Endothelial cell of umbilical vein (primary cell): ENCODE results near the gene TAS1R2.
A peak's percentile ranks its signal among the peaks of the same experiment; 100 is the strongest.

ENCODE experiments used
- EZH2 ChIP-seq: IDR thresholded peaks from 2 replicates; pipeline ENCODE4 v1.6.1; 2012; ENCODE audit warnings: borderline replicate concordance, low read depth, mild to moderate bottlenecking, moderate library complexity, low read length, inconsistent platforms; ENCODE audit not compliant: severe bottlenecking
- GATA2 ChIP-seq: IDR thresholded peaks from 2 replicates; pipeline ENCODE4 v1.7.0; 2011; ENCODE audit warnings: low read depth, mild to moderate bottlenecking, moderate library complexity, mixed read lengths, low read length; ENCODE audit not compliant: insufficient read length, insufficient read depth
- MYC ChIP-seq: IDR thresholded peaks from one replicate; pipeline ENCODE4 v1.6.1; 2011; ENCODE audit warnings: mild to moderate bottlenecking, low read depth, low read length
- POLR2A ChIP-seq: IDR thresholded peaks from 2 replicates; pipeline ENCODE4 v1.6.1; 2012; ENCODE audit warnings: low read depth, mild to moderate bottlenecking, control low read depth, low read length
- POLR2AphosphoS5 ChIP-seq: IDR thresholded peaks from 2 replicates; pipeline ENCODE4 v1.6.1; 2012; ENCODE audit warnings: low read depth, mild to moderate bottlenecking, control low read depth, low read length, moderate library complexity; ENCODE audit not compliant: insufficient read depth
- TF ChIP-seq, protein P1 (sequence below), 2 donors: IDR thresholded peaks; 1 replicate in 1 of 2; 2 replicates in 1 of 2; pipeline ENCODE4 v1.5.1; 2011; ENCODE audit warnings: low read length in 2 of 2, mild to moderate bottlenecking in 2 of 2, moderate library complexity in 2 of 2, control low read depth in 1 of 2, inconsistent platforms in 1 of 2, low read depth in 1 of 2; ENCODE audit not compliant: insufficient read depth in 1 of 2; ENCODE audit errors: extremely low read depth in 1 of 2
- TF ChIP-seq, protein P2 (sequence below): IDR thresholded peaks from 2 replicates; pipeline ENCODE4 v1.6.1; 2011; ENCODE audit not compliant: insufficient read depth, insufficient read length

DNA sequence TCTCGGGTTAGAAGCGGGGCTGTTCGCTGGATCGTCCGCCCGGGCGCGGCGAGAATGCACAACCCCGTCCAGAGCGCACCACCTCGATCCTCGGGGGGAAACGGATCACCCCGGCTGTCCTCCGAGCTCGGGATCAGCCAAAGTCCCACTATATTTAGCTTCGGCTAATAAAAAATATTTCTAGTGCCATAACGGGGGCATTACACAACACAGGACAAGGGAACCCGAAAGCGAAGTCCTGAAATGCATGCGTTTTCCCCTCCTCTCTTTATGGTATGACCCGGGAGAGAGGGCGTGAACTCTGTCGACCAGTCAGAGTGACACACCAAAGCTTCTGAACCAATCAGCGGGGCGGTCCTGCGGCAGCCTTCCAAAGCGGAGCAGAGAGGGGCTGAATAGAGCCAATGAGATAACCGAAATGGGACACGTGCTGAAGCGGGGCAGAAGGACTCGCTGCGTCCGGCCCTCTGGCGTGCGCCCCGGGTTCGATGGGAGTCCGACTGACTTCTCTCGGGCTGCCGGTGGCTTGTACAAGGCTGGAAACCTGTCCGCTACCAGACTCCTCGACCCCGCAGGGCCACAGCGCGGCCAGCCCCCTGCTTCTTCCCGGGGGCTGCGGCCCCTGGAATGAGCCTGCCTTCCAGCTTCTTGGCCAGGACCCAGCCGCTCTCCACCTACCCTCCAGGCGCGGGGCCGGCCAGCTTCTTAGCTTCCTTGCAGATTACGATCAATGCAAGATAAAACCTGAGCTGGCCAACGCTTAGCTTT is 43.2 kb upstream of the TAS1R2 start, which contains the start of gene ALDH4A1:
- TF ChIP-seq EZH2 (no peak), POLR2A (peak; percentile 49), MYC (no peak), POLR2AphosphoS5 (peak; percentile 42), GATA2 (peak; percentile 61)
- TF ChIP-seq, protein P1, sequence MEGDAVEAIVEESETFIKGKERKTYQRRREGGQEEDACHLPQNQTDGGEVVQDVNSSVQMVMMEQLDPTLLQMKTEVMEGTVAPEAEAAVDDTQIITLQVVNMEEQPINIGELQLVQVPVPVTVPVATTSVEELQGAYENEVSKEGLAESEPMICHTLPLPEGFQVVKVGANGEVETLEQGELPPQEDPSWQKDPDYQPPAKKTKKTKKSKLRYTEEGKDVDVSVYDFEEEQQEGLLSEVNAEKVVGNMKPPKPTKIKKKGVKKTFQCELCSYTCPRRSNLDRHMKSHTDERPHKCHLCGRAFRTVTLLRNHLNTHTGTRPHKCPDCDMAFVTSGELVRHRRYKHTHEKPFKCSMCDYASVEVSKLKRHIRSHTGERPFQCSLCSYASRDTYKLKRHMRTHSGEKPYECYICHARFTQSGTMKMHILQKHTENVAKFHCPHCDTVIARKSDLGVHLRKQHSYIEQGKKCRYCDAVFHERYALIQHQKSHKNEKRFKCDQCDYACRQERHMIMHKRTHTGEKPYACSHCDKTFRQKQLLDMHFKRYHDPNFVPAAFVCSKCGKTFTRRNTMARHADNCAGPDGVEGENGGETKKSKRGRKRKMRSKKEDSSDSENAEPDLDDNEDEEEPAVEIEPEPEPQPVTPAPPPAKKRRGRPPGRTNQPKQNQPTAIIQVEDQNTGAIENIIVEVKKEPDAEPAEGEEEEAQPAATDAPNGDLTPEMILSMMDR (IDR thresholded peaks at IDR 0.05; ENCODE audit: extremely low read depth in 1 of 2, insufficient read depth in 1 of 2, low read depth in 1 of 2, low read length in 2 of 2): peak in 1 of 2 donors; percentile 0
- TF ChIP-seq, protein P2, sequence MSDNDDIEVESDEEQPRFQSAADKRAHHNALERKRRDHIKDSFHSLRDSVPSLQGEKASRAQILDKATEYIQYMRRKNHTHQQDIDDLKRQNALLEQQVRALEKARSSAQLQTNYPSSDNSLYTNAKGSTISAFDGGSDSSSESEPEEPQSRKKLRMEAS: peak; percentile 95
